Kidney (tissue), 14 donors: ENCODE measurements around the gene SYT9. TPM values are rescaled to one million over a fixed set of nuclear protein-coding genes. Genes with fewer than 3 reads are reported as not detected.

Source experiments
- DNase-seq, 5 donors: peaks; one replicate each; pipeline ENCODE4 v3.0.0-alpha.2; 2013 to 2020
- FAIRE-seq: peaks from 2 replicates; lab custom pipeline; 2012; peaks lifted over from hg19 to GRCh38; lab: Jason Lieb, UNC
- H3K27ac ChIP-seq, 2 donors: one replicate each; pipeline ENCODE4 v1.7.0; 2013; ENCODE audit warnings: low read depth in 2 of 2, low read length in 2 of 2, inconsistent platforms in 1 of 2
- H3K27me3 ChIP-seq: one replicate; pipeline ENCODE4 v1.7.1; 2013; ENCODE audit warnings: low read length, inconsistent platforms; ENCODE audit not compliant: control insufficient read depth, insufficient read depth
- H3K36me3 ChIP-seq, 3 donors: one replicate each; pipeline versions ENCODE4 v1.7.0 to v1.7.1; 2013; ENCODE audit warnings: low read length in 3 of 3, control low read depth in 1 of 3, inconsistent platforms in 1 of 3; ENCODE audit not compliant: insufficient read depth in 3 of 3, control insufficient read depth in 2 of 3
- H3K4me1 ChIP-seq, 3 donors: one replicate each; pipeline versions ENCODE4 v1.7.0 to v1.7.1; 2013; ENCODE audit warnings: low read length in 3 of 3, inconsistent platforms in 1 of 3, low read depth in 1 of 3; ENCODE audit not compliant: control insufficient read depth in 2 of 3, insufficient read depth in 2 of 3
- H3K4me3 ChIP-seq, 3 donors: one replicate each; pipeline versions ENCODE4 v1.7.0 to v1.8.1; 2013; ENCODE audit warnings: low read length in 3 of 3, control low read depth in 1 of 3, inconsistent platforms in 1 of 3
- H3K9ac ChIP-seq, 3 donors: one replicate each; pipeline versions ENCODE4 v1.7.0 to v1.7.1; 2013; ENCODE audit warnings: low read length in 3 of 3, control low read depth in 1 of 3, inconsistent platforms in 1 of 3
- H3K9me3 ChIP-seq, 3 donors: one replicate each; pipeline versions ENCODE4 v1.7.0 to v1.7.1; 2013; ENCODE audit warnings: low read length in 3 of 3, control low read depth in 1 of 3, inconsistent platforms in 1 of 3; ENCODE audit not compliant: control insufficient read depth in 2 of 3, insufficient read depth in 1 of 3
- CTCF ChIP-seq: IDR thresholded peaks from 3 replicates; pipeline ENCODE4 v1.5.1; 2012; ENCODE audit warnings: mild to moderate bottlenecking, moderate library complexity, borderline replicate concordance; ENCODE audit not compliant: insufficient read depth; ENCODE audit errors: extremely low read depth
- intact Hi-C: fragments of 100-400 bp; cut with DNase I; formaldehyde crosslinking; loops from one replicate; pipeline ENCODE4 v1.11.1; 2022
- polyA plus RNA-seq: library from polyadenylated mRNA; stranded (reverse); fragments of 350-450 nt; fragmentation: Illumina TruSeq; extraction: RNeasy Lipid Tissue Mini Kit (QIAGEN cat#74804); gene quantifications from one replicate; pipeline ENCODE4 v1.2.3, GENCODE V29; 2014; ENCODE audit warnings: low read depth, low replicate concordance; ENCODE audit not compliant: insufficient read depth
- total RNA-seq: library from RNA; stranded (reverse); fragmentation: NEBNext Ultra II Directional; extraction: Animal tissue kit (Norgen Biotek cat#: 25700); gene quantifications from one replicate; pipeline ENCODE4 v1.2.1, GENCODE V29; 2021
- donor health status: control.
- donor health status: control.
- donor health status: control.
- donor health status: control.
- donor health status: control.
- donor health status: DM: yes; HTN: yes; CAD: no.
- donor health status: Normal renal cell carcinoma (clear cell type).

Gene SYT9
- total and polyA plus RNA-seq, 2 donors from 2014 or later: 1.5 to 2.7 TPM

- H3K9me3 ChIP-seq: no peaks in the 10 kb centered on the region
- H3K4me1 ChIP-seq: no peaks in the 10 kb centered on the region
- H3K36me3 ChIP-seq: no peaks in the 10 kb centered on the region
- no peak overlapping the region for H3K4me3 ChIP-seq
- H3K27ac ChIP-seq: no peak overlapping the region
- FAIRE-seq: no peak
- TF ChIP-seq CTCF: no peak
- peaks cover 7% of the 10 kb centered on the region for H3K27me3 ChIP-seq
- no peak for DNase-seq
- H3K9ac ChIP-seq: no peak overlapping the region
- intact Hi-C loops: no loop called here
These were observed 3.1 kb downstream of the SYT9 start for GRCh38 chr11:7254731-7255291.

GRCh38 chr11:7256943-7257342 is 5.2 kb downstream of the SYT9 start:
- intact Hi-C loops: no loop called here
- H3K9ac ChIP-seq: no peak overlapping the region
- no peak for DNase-seq
- peaks cover 0 to 12% (median 0%) of the 10 kb centered on the region in 3 donors for H3K4me1 ChIP-seq
- no peaks in the 10 kb centered on the region for H3K36me3 ChIP-seq
- no peak for FAIRE-seq
- H3K4me3 ChIP-seq: no peak overlapping the region
- H3K27me3 ChIP-seq: peaks cover 7% of the 10 kb centered on the region
- TF ChIP-seq CTCF: no peak
- no peaks in the 10 kb centered on the region for H3K9me3 ChIP-seq
- H3K27ac ChIP-seq: no peak overlapping the region

- intact Hi-C loops: no loop called here
- Histone ChIP-seq H3K36me3 (no peaks in the 10 kb centered on the region), H3K27me3 (peaks cover 7% of the 10 kb centered on the region), H3K4me1 (peaks cover 0 to 15% (median 0%) of the 10 kb centered on the region in 3 donors), H3K4me3 (no peak overlapping the region), H3K27ac (no peak overlapping the region), H3K9ac (no peak overlapping the region), H3K9me3 (no peaks in the 10 kb centered on the region)
- DNase-seq (no peak), FAIRE-seq (no peak)
- TF ChIP-seq CTCF: no peak
These were observed 6.0 kb downstream of the SYT9 start for GRCh38 chr11:7257724-7258123.

- Histone ChIP-seq H3K9me3 (no peaks in the 10 kb centered on the region), H3K27me3 (no peaks in the 10 kb centered on the region), H3K4me3 (no peak overlapping the region), H3K9ac (no peak overlapping the region), H3K36me3 (no peaks in the 10 kb centered on the region), H3K4me1 (peaks cover 0 to 15% (median 0%) of the 10 kb centered on the region in 3 donors), H3K27ac (peak overlapping the region in 1 of 2 donors; percentile 20)
- no peak for TF ChIP-seq CTCF
- intact Hi-C loops: no loop called here
- FAIRE-seq: no peak
- peak in 2 of 5 donors; percentile 7 to 16 for DNase-seq
These were observed 9.9 kb downstream of the SYT9 start for GRCh38 chr11:7261578-7261977.
